ENCODE measurements around the gene JPH3.
"Not testable (repeated sequence)": the region's sequence is repeated elsewhere in the genome, so short reads cannot be mapped to it uniquely, and the experiment has no call there.

JPH3 gene

GRCh38 chr16:87575027-87575804 lies 27.1 kb upstream of the JPH3 start:
- DNase-seq: no peak

DNA sequence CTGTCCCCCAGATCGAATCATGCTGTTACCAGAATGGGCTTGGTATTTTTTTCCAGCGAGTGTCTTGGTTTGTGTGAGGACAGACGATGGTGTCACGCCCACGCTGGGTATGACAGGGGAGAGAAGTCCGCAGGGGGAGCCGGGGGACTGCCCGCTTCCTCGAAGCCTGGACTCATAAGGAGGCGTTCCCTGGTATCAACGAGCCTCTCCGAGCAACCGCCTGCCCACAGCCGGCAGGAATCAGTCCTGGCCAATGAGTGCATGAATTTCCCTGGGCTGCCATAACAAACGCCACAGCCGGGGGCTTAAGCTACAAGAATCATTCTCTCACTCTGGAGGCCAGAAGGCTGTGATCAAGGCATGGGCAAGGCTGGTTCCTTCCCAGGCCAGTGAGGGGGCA lies 26.1 kb upstream of the JPH3 start:
- DNase-seq: no peak

DNA sequence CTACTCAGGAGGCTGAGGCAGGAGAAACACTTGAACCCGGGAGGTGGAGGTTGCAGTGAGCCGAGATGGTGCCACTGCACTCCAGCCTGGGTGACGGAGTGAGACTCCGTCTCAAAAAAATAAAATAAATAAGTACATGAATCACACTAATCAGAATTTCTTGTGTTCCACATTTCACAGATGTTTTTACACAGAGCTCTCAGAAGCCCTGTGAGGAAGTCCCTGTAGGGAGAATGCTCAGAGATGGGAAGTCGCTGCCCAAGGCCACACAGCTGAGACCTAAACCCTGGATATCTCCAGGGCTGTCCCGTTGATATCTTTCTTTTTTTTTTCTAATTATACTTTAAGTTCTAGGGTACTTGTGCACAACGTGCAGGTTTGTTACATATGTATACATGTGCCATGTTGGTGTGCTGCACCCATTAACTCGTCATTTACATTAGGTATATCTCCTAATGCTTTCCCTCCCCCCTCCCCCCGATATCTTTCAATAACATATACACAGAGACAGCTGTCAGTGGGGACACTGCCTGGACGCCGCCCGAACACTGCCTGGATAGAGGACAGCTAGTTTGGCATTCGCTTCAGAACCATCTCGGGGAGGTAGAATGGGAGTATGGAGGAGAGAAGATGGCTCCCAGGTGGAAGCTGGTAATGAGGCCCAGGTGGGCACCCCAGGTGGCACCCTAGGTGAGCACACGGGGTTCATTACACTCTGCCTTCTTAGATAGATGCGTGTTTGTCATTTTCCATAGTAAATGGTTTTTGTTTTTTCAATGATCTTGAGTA lies 24.0 kb upstream of the JPH3 start:
- not testable (repeated sequence) for DNase-seq

DNA sequence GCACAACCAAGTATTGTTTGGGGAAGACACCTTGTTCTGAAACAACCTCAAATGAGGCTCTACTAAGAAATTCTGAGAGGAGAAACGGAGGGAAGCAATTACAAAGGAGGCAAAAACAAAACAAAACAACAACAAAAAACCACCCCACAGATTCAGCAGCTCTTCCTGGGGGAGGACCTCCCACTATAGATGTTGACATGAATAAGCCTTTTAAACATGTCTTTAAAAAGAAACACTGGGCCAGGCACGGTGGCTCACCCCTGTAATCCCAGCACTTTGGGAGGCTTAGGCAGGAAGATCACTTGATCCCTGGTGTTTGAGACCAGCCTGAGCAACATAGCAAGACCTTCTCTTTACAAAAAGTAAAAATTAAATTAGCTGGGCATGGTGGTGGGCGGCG lies 22.6 kb upstream of the JPH3 start:
- DNase-seq: no peak

GRCh38 chr16:87580855-87581261 lies 21.4 kb upstream of the JPH3 start:
- DNase-seq: no peak

- no peak for DNase-seq
Measured at GRCh38 chr16:87581857-87582215, 20.5 kb upstream of the JPH3 start.

DNA sequence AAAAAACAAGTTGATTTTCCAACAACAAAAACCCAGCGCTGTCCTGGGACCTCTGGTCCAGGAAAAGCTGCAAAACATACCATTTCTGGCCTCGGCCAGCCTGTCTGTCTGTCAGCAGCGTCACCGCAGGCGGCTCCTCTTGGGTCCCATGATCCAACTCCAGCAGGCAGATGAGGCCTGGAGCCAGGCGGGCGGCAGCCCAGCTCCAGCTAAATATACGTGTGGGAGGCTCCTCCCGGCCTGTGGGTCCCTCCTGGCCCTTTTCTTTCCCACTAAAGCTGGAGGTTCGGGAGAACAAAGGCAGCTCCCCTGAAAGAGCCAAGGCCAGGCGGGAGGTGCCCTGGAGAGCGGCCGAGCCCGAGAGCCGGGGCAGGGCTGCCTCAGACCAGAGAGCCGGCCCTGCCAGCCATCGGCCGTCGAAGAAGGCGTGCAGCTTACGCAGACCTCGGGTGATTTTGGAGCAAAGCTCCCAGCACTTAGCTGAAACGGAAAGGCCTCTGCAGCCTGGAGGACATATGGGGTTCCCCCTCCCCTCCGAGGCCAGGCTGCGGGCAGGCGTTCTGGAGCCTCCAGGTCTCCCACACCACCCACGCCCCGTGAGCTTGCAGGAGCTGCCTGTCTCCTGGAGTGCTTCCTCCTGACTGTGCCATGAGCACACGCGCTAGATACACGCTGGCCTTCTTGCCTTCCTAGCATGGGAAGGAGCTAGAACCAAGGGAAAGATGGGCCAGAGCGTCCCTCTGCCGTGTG lies 19.9 kb upstream of the JPH3 start:
- DNase-seq: no peak

DNA sequence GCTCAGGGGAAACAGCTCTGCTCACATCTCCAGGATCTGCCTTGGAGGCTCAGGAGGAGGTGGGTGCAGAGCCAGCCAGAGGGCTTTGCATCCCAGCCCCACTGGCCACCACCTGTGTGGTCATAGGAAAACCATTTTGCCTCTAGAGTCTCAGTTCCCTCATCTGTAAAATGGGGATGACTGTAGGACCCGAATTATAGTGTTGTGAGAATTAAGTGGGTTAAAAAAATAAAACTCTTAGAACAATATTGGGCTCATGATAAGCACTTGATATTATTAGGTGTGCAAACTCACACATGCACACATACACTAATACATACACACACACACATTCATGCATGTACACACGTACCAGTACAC lies 19.4 kb upstream of the JPH3 start:
- DNase-seq: no peak

GRCh38 chr16:87583453-87584131 lies 18.7 kb upstream of the JPH3 start:
- no peak for DNase-seq

DNA sequence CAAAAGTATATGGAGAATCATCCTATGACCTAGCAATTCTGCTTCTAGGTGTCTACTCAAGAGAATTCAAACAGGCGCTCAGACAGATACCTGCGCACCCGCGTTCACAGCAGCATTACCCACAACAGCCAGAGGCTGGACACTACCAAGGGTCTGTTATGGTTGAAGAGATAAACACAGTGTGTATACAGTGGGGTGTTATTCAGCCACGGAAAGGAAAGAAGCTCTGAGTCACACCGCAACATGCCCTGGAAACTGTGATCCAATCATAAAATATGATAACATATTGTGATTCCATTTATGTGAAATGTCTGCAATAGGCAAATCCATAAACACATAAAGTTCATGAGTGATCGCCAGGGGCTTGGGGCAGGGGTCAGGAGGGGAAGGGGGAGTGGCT lies 18.0 kb upstream of the JPH3 start:
- no peak for DNase-seq

DNA sequence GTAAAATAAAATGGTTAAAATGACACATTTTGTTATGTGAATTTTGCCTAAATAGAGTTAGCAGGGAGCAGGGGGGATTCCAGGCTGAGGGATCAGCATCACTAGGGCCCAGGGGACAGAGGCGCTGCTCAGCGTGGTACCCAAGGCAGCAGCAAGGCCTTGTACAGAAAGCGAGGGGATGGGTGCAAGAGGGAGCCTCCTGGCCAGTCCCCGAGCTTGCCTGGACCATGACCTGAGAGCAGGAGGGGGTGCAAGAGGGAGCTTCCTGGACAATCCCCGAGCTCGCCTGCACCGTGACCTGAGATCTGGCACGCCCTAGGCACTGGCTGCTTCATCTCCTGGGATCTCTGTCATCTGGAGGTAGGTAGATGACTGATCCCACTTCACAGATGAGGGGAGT lies 17.3 kb upstream of the JPH3 start:
- no peak for DNase-seq

- DNase-seq: no peak
Measured at GRCh38 chr16:87585442-87586200, 16.7 kb upstream of the JPH3 start.

DNA sequence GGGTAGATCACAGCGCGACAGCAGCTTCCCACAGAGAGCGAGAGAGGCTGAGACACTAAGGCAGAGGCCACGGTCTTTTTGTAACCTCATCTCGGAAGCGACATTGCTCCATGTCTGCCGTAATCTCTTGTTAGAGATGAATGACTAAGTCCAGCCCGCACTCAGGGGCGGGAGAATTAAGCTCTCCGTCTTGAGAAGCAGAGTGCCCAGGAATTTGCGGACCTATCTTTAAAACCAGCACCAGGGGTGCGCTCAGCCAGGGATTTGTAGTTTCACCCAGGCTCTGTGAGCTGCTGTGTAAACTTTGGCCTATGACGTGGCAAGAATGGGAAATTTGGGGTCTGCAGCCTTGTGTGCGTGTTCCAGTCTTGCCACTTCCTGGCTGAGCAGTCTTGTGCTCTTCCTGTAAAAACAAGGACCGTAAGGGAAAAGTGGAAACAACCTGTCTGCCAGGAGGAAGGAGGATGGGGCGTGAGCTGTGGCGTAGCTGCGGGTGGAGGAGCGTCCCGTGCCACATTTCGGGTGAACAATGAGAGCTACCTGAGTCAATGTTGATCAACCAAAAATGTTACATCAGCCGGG lies 16.0 kb upstream of the JPH3 start:
- DNase-seq: no peak

DNA sequence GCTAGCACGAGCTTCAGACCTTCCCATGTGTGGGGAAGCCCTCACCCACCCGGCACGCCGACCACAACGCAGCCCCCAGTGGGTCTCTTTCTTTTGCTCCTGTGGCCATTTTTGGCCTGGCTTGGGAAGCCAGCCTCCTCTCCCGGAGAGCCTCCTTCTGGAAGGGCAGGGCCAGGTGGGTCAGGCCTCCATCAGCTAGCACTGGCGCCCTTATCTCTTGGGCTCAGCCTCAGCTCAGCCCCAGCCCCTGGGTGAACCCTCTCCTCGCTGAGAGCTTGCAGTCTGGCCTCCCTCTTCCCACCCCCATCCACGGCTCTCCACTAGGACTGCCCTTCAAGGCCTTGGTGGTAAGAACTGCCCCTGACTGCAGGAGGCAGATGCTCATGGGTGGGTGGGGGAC lies 14.7 kb upstream of the JPH3 start:
- no peak for DNase-seq

- DNase-seq: no peak
Measured at GRCh38 chr16:87592018-87592712, 10.1 kb upstream of the JPH3 start.

DNA sequence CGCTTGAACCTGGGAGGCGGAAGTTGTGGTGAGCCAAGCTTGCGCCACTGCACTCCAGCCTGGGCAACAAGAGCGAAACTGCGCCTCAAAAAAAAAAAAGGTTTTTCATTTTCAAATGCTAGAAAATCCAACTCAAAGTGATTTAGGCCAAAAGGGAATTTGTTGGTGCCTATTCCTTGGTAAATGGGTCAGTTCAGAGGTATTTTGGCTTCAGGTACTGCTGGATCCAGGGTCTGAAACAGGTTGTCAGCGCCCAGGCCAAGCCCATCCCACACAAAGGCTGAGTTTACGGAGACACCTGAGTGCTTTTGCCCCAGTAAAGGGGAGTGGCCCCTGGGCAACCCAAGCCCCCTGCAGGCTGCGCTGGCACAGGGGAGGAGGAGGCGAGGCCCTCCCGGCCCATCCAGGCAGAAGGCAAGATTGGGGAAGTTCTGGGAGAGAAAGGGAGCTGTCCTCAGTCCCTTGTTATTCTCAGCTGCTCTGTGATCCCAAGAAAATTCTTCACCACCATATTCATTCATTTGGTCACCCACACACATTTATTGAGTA lies 8.5 kb upstream of the JPH3 start:
- DNase-seq: no peak

- no peak for DNase-seq
Measured at GRCh38 chr16:87595712-87596111, 6.6 kb upstream of the JPH3 start.

DNA sequence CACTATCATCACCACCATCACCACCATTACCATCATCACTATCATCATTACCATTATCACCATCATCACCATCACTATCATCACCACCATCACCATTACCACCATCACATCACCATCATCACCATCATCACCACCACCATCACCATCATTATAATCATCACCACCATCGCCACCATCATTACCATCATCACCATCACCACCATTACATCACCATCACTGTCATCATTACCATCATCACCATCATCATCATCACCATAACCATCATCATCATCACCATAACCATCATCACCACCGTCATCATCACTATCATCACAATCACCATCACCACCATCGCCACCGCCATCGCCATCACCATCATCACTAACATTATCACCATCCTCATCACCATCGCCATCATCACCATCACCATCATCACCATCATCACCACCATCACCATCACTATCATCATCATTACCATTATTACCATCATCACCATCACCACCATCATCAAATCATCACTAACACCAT lies 4.9 kb upstream of the JPH3 start:
- no peak for DNase-seq

GRCh38 chr16:87598431-87598830 lies 3.9 kb upstream of the JPH3 start:
- no peak for DNase-seq

GRCh38 chr16:87600246-87600645 lies 2.1 kb upstream of the JPH3 start:
- DNase-seq: no peak

GRCh38 chr16:87601401-87601981 lies 817 bp upstream of the JPH3 start:
- DNase-seq: no peak

Measured in NCI-H1417 treated with DMSO at 0.1 percent for 48 hours (cell line).